Stimulated activated CD4-positive, alpha-beta T cell treated with anti-CD3 and anti-CD28 coated beads, Interleukin-15, amount 100 ng/mL, for 48 hours (primary cell): ENCODE measurements around the gene POLA1.

Experiments
- DNase-seq, 2 donors: peaks; one replicate each; pipeline ENCODE4 v3.0.0-alpha.2; 2020; ENCODE audit warnings: low read depth in 2 of 2

Gene POLA1

DNA sequence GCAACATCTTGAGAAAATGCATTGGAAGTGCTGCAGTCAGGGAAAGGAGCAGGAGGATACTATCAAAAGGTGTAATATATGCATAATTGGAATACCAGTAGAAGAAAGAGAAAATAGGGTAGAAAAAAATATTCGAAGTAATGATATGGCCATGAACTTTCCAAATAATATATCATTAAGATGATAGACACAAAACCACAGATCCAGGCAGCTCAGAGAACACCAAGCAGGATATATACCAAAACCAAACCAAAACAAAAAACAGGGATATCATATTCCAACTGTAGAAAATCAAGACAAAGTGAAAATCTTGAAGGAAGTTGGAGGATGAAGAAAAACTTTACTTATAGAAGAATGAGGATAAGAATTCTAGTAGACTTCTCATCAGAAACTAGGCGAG, 9.7 kb upstream of the POLA1 start:
- DNase-seq = no peak

DNA sequence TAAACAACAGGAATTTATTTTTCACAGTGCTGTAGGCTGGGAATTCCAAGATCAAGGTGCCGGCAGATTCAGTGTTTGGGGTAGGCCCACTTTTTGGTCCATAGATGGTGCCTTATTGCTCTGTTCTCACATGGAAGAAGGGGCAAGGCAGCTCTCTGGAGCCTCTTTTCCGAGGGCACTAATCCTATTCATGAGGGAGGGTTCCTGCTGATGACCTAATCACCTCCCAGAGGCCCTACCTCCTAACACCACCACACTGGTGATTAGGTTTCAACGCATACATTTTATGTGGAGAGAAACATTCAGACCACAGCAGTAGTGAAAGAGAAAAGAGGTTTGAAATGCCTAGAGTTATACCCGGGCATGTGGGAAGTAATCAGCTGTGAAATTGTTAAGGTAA, 1.4 kb upstream of the POLA1 start:
- no peak for DNase-seq

DNA sequence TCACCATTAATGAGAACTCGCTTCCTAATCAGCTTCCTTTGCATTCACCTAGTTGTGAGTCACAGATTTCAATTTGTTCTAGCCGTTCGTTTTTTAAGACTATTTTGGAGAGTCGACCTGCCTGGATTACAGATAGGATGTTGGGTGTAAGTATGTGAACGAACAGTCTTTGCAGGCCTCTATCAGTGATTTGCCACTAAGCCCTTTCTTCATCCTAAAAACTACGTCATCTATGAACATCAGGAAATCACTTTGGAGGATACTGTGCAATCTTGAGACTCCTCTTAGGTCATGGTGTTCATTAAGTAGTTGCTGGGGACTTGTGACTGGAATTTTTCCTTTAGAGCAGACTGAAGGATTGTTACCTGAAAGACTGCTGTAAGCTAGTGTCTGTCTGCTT, 1.1 kb downstream of the POLA1 start:
- DNase-seq = no peak

DNA sequence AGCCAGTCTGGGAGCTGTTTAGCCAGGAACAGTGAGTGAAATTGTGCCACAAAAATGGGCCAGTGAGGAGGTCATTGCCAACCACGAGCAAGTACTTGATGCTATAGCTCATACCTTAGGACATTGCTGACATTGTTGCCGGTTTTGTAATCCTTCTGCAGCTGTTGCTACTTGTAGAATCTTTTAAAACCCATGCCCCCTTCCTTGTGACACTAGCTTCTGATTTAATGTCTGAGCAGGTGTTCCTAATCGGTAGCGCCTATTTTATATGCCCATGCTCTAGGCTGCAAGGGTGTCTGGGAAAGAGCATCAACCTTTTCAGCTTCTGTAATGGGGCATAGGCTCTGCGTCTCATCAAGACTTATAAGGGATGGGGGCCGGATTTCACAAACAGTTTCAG, 2.6 kb downstream of the POLA1 start:
- DNase-seq = no peak

DNA sequence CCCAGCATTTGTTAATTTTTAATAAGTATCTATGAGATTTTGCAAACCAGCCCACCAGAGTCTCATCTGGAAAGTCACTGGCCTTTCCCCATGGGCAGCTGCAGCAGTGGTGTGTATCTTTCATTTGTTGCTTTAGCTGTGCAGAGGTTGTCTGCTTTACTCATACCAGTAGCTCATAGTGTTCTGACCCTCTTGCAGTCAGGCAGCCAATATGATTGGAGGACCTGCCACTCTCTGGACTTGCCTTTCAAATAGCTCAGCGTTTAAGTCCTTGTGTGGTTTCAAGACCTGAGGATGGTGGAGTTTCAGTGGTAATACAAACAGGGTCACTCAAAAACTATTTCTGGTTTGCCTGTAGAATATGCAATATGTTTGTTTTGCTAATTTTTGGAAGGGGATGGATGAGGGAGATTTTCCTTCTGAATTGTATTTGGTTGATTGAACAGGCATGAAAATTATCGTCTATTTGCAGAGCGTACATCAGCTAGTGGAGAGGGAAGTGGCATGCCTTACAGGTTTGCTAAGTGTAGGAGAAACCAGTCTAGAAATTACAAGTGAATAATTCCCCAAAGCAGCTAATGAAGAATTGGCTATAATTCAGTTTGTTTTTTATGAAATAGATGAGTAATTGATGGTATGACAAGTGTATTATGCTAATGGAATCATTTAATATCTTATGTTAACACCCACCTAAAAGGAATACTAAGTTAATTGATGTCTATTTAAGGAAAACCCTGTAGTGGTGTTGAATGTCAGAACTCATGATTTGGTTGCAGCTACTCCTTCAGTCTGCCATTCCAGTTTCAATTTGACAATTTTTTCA, 8.9 kb downstream of the POLA1 start:
- DNase-seq = no peak

DNA sequence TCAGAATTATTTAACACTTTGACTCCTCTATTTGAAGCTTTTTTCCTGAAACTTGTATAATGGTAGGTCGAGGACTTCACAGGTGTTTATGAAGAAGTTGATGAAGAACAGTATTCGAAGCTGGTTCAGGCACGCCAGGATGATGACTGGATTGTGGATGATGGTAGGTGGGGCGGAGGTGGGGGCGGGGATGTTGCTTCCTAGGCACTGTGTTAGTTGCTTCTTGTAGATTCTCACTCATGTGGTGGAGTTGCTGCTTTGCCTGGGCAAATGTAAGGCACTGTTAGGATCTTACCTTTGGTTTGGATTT, 9.4 kb downstream of the POLA1 start:
- DNase-seq = no peak

DNA sequence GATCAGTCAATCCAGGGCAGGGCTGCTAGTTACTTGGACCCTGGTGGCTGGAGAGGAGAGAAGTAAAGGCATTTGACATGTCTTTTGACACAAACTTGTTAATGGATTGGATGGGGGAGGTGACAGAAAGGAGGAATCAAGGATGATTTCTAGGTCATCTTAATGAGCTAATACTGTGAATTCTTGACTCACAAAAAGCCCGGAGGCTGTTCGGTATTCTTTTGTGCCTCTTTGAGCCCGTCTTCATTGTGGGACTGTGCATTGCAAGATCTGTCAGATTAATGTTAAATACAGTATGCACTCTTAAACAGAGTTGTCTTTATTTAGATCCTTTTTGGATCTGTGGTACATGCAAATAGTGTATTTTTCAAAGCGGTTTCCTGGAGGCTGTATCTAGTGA, 25.1 kb downstream of the POLA1 start:
- no peak for DNase-seq

DNA sequence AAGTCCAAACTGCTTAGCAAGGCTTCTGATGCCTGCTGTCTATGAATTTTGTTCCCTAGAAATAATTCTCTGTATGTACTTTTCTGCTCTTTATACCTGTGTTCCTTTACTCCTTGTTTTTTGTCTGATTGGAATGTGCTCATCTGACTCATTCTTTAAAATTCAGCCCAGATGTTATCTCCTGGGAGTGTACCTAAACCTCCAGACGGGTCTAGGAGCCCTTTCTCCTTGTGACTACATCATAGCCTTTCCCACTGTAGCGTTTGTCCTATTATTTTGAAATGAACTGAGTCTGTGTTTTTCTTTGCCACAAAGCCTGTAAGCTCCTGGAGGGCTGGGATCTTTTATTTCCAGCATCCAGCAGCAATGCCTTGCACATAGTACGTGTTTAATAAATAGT, 26.3 kb downstream of the POLA1 start:
- no peak for DNase-seq

DNA sequence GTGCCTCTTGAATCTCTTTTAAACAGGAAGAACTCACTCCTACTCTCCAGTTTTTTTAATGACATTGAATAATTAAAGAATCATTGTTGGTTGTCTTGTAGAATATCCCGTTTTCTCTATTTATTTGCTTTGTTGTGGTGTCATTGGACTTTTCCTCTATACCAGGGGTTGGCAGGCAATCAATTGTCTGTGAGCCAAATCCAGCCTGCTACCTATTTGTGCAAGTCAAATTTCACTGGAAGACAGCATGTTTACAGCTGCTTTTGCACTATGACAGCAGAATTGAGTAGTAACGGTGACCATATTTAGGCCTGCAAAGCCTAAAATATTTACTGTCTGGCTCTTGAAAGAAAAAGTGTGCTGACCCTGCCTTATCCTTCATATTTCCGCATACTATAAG, 34.8 kb downstream of the POLA1 start:
- DNase-seq = no peak

DNA sequence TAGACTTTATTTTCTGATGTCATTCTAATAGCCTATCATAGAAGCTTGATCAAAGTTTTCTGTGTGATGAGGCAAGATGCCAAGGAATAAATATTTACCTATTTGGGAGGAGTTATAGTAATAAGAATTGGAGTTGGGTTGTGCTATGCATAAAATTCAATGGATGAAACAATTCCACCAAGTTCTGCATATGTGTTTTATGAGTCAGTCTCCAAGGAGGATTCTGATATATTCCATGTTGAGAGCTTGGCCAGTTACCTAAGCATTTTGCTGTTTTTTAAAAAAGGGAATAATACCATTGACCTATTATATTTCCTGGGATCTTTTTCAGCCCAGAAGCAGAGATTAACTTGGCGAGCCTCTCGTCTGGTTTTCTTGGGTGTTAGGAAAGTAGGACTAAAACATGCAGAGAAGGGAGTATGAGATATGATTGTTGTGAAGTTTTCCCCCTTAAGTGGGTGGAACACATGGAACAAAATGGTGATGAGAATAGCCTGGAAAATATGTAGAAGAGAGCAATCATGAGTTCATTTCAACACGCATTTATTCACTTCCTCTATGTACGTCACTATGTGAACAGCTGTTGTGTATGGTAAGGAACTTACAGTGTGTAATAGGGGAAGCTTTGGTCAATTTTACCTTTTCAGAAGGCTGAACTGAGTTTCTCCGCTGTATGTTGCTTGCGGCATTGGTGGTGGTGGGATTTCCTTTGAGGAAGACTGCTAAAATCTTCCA, 39.2 kb downstream of the POLA1 start:
- no peak for DNase-seq

DNA sequence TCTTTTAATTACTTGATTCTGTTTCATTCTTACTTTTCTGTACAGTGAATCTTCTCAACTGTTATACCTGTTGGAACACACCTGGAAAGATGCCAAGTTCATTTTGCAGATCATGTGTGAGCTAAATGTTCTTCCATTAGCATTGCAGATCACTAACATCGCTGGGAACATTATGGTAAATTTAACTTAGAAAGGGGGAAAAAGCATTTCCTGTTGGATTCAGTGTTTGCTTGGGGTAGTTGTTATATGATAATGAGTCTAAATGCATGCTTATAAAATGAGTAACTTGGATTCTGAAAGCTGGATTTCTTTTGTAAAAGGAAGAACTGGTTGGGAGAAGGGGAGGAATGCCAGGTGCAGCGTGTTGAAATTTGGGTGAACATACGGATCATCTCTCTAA, 47.6 kb downstream of the POLA1 start:
- DNase-seq = no peak

DNA sequence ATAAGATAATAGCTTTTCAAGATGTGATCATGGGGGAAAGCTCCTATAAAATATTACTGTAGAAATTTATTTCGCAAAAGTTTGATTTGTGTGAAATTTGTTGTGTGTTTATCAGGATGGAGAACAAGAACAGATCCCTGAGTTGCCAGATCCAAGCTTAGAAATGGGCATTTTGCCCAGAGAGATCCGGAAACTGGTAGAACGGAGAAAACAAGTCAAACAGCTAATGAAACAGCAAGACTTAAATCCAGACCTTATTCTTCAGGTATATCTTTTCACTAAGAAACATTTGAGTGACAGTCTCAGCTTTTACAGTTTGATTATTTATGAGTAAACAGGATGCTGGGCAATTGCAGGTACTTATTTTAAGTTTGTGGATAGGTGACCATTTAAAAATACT, 54.5 kb downstream of the POLA1 start:
- DNase-seq = no peak

DNA sequence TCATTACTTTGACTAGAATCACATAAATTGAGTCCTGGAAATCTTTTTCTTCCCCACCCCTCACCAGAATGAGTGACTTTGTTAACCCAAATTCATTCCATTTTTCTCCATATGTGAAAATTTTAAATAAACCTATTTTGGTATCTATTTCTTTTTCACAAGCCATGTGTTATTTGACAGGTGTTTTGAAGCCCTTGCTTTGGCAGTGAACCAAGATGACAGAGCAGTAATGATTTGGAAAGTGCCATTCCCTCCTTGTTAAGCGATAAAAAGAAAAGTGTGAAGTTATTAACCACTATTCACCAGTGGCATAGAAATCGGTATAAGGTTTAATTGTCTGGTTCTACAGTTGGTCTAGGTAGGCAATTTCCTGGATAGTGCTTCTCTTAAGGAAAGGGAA, 66.1 kb downstream of the POLA1 start:
- no peak for DNase-seq

DNA sequence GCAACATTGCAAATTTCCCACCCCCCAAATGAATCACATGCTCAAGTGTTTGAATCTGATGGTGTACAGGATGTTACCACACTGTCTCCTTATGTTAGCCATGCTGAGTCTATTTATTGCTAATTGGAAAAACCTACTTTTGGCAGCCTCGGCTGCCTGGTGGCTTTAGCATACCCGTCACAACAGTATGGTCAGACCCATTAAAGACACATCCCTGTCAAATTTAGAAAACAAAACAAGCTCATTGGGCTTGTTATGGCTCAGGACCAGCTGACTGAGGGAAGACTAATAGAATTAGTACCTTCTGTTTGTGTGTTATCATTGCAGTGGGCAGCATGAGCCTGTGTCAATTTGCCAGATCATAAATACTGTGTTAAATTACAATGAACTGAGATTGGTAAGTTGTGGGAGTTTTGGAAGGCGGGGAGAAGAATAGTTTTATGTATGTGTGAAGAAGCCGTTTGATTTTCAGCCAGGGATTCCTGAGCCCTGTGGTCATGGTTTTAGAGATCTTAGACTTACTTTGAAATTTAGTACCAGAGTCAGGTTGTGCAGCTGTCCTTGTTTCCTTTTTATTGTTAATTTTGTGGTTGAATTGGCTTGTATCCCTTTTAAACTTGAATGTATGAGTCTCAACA, 66.8 kb downstream of the POLA1 start:
- no peak for DNase-seq

DNA sequence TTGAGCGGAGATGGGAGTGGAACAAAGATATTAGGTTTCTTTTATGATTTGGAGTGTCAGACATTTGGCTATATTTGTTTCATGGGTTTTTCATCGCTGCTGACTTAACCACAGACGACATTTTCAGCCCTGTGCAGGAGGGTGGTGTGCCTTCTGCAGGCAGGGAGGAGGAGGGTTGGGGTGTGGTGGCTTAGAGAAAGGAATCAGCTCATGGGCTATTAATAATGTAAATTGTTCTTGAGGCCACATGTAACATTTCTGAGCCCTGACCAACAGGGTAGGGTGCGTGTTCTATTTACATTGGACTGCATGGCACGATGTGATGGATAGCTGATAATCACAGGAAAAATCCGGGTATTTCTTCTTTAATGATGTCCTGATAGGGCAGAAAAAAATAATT, 67.6 kb downstream of the POLA1 start:
- DNase-seq = no peak

DNA sequence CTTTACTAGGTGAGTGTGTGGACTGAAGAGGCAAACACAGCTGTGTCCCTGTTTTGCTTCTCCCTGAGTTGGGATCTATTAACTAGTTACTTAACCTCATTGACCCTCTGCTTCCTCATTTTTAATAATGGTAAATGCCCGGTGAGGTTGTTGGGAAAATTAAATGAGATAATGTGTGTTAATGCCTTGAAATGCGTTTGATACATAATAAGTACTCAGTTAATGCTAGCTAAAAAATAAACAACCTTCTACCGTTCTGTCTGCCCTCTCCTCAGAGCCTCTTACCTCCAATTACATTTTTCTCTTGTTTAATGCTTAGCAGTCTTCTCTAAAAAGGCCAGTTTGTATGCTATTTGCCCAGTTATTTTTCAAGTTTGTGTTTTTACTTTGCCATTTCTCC, 70.3 kb downstream of the POLA1 start:
- no peak for DNase-seq

DNA sequence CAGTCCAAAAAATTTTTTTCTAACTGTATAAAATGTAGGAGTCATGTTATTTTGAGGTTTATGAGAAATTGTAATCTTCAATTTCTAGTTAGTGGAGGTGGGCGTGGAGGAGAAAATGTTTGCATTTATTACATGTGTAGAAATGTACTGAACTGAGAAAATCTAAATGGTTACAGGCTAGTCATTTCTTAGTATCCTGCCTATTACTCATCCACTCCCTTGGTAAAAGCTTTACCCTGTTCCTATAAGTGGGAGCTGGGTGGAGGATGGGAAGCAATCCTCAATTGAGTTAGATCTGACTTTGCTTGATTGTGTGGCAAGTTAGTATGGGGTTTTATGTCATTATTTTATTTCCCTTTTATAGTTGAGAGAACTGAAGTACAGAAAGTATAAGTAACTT, 73.8 kb downstream of the POLA1 start:
- DNase-seq = no peak

DNA sequence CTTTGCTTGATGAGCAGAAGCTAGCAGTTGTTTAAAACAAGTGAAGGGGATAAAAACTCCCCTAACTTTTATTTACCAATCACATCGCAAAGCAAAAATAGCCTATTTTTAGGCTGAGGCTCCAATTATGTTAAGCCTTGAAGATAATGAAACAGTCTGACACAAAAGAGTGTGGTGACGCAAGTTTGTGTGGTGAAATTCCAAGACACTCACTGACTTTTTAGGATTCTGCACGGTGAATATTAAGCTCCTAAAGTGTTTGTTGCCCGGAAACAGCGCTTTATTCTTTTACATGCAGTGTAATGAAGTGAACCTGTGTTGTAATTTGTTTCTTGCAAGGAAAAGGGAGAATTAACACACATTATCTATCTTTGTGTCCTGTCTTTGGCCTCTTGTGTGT, 74.8 kb downstream of the POLA1 start:
- no peak for DNase-seq

DNA sequence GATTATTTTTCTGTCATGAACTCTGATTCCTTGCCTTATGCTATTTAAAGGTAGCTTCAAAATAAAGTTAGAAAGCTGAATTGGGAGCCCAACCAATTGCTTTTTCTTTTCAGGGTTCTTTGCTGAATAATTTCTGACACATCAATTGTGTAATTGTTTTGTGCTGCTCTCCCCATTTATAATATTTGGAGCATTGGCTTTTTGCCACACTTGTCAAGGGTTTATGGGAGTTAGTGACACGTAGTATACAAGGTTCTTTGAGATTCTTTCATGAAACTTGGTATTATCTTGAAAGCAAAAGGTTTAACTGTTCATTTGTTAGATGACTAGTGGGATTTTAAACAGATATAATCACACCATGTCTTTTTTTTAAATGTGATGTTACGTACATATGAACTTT, 80.9 kb downstream of the POLA1 start:
- no peak for DNase-seq

DNA sequence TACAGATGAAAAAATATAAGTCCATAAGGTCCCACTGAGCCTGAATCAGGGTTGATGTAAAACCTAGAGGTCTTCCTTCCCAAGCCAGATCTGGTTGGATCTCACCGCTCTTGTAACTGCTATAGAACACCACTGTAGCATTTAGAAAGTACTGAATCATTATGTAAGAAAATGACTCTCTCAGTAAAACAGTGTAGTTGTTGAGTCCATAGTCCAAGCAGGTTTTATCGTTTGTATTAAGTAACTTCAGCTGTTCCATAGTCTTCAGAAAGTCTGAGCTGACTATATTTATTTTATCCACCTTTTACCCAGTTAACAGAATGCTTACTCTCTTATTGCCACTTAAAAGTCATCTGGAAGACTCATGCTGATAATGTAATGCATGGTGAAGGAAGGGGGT, 82.2 kb downstream of the POLA1 start:
- DNase-seq = no peak

DNA sequence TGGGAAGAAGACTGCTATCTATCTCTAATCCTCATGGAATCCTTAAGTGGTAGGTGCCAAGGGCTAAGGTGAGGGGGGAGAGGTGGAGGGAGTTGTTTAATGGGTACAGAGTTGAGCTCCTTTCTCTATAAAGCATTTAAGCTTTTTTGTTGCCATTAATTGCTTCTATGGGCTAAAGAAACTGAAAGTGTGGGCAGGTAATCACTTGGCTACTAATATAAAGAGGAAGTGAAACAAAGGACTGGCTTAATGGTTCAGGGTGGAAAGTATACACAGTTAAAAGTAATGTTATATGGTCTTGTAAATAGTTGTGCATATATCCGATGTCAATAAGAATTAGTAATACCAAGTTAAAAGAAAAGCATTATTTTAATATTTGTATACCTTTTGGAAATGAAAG, 83.9 kb downstream of the POLA1 start:
- no peak for DNase-seq

DNA sequence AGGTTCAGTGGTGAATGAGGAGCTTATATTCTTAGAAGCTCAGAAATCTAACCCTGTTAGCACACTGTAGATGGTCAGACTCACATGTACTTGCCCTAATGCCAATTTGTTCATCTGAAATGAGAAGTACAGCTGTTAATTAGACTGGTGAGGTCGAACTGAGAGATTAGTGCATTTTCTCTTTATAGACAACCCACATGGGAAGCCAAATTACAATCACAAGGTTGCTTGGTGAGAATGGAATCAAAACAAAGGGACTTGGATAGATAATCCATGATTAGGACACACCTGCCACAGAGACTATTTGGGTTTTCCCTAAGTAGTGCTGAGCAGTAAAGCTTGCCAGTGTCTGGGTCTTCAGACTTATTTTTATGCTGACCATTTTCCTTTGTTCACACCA, 88.3 kb downstream of the POLA1 start:
- no peak for DNase-seq

DNA sequence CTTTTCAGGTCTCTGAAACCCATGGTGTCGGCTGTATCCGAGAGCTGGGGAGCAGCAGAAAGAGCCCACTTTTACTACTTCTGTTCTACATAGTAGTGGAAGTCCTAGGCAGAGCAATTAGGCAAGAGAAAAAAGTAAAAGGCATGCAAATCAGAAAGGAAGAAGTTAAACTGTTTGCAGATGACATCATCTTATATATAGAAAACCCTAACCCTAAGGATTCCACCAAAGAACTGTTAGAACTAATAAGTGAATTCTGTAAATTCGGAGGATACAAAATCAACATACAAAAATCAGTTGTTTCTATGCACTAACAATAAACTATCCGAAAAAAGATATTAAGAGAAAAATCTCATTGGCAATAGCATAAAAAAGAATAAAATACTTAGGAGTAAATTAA, 95.3 kb downstream of the POLA1 start:
- DNase-seq = no peak
